Endothelial cell of umbilical vein (primary cell): Measurements from ENCODE around the gene LINGO4.

Experiments
- FOS ChIP-seq: IDR thresholded peaks from 2 replicates; pipeline ENCODE4 v1.6.1; 2011; ENCODE audit warnings: mild to moderate bottlenecking, low read length, moderate library complexity, borderline replicate concordance; ENCODE audit not compliant: insufficient read depth
- MYC ChIP-seq: IDR thresholded peaks from one replicate; pipeline ENCODE4 v1.6.1; 2011; ENCODE audit warnings: mild to moderate bottlenecking, low read depth, low read length
- POLR2A ChIP-seq: IDR thresholded peaks from 2 replicates; pipeline ENCODE4 v1.6.1; 2012; ENCODE audit warnings: low read depth, mild to moderate bottlenecking, control low read depth, low read length
- TF ChIP-seq, protein P1 (sequence below), 2 donors: IDR thresholded peaks; 1 replicate in 1 of 2; 2 replicates in 1 of 2; pipeline ENCODE4 v1.5.1; 2011; ENCODE audit warnings: low read length in 2 of 2, mild to moderate bottlenecking in 2 of 2, moderate library complexity in 2 of 2, control low read depth in 1 of 2, inconsistent platforms in 1 of 2, low read depth in 1 of 2; ENCODE audit not compliant: insufficient read depth in 1 of 2; ENCODE audit errors: extremely low read depth in 1 of 2

GRCh38 chr1:151816548-151817352 lies 11.5 kb upstream of the LINGO4 start:
- TF ChIP-seq FOS: no peak
- no peak for TF ChIP-seq POLR2A
- TF ChIP-seq, protein P1, sequence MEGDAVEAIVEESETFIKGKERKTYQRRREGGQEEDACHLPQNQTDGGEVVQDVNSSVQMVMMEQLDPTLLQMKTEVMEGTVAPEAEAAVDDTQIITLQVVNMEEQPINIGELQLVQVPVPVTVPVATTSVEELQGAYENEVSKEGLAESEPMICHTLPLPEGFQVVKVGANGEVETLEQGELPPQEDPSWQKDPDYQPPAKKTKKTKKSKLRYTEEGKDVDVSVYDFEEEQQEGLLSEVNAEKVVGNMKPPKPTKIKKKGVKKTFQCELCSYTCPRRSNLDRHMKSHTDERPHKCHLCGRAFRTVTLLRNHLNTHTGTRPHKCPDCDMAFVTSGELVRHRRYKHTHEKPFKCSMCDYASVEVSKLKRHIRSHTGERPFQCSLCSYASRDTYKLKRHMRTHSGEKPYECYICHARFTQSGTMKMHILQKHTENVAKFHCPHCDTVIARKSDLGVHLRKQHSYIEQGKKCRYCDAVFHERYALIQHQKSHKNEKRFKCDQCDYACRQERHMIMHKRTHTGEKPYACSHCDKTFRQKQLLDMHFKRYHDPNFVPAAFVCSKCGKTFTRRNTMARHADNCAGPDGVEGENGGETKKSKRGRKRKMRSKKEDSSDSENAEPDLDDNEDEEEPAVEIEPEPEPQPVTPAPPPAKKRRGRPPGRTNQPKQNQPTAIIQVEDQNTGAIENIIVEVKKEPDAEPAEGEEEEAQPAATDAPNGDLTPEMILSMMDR (IDR thresholded peaks at IDR 0.05; ENCODE audit: extremely low read depth in 1 of 2, insufficient read depth in 1 of 2, low read depth in 1 of 2, low read length in 2 of 2): no peak
- TF ChIP-seq MYC: no peak
